HG03139 (cell line): ENCODE measurements around the gene HSPA9.

Experiments
- ATAC-seq: cut with Tn5 transposase; IDR thresholded peaks from one replicate; pipeline ENCODE4 v1.9.1; 2021; ENCODE audit not compliant: unreplicated experiment

HSPA9 gene

DNA sequence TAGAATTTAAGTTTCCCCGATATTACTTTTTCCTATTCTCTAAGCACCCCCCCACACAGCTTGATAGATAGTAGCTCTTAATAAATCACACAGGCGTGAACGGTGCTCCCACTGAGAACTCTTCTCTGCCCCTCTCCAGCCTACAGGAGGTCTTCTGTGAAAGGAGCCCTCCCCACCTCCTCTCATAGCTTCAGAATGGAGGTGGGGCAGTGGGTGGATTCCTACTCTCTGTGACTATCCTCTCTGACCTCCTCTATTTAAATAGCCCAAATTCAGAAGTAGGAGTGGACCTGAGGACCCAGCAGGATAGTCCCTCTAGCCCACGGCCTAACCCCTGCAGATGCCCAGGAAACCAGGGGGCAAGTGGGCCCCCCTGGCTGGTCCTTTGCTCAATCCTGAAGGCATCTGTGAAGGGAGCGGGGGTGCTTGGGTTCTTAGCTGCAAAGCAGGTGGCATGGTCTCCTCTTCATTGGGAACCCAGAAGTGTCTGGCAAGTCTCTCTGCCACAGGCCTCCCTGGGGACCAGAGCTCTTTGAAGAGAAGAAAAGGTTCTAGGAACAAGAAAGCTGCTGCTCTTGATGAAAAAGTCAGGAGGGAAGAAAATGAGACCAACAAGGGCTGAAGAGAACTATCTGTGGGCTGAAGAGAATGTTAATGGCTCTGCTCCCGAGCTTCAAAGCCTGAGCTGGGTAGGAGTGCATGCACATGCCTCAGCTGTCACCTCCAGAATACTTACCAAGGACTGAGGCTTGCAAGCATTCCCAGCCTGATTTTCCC is 21.1 kb upstream of the HSPA9 start:
- no peak for ATAC-seq

DNA sequence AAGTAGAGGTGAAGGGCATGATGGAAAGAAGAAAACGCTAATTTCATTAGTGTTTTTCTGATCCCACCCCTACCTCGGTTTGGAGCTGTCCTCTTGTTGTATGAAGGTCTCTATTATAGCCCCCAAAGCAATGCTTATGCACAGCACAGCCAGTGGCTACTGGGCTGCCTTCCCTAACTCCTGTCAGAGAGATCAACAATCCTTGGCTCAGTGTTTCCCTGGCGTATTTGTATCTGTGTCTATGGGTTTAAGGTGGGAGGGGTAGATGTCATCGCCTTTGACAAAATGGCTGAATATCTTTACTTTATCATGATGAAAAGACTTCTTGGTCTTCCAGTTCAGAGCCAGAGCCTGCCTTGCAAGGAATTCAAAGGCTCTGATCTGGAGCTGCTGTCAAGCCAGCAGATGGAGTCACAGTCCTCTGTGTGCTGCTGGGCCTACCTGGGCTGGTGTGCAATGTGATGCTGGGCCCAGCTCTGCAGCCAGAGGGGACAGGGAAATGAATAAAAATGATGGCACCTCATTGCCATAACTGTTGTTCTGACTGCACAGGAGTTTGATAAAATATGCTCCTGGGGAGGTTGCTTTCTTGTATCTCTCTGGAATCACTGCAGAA is 20.1 kb upstream of the HSPA9 start:
- no peak for ATAC-seq

DNA sequence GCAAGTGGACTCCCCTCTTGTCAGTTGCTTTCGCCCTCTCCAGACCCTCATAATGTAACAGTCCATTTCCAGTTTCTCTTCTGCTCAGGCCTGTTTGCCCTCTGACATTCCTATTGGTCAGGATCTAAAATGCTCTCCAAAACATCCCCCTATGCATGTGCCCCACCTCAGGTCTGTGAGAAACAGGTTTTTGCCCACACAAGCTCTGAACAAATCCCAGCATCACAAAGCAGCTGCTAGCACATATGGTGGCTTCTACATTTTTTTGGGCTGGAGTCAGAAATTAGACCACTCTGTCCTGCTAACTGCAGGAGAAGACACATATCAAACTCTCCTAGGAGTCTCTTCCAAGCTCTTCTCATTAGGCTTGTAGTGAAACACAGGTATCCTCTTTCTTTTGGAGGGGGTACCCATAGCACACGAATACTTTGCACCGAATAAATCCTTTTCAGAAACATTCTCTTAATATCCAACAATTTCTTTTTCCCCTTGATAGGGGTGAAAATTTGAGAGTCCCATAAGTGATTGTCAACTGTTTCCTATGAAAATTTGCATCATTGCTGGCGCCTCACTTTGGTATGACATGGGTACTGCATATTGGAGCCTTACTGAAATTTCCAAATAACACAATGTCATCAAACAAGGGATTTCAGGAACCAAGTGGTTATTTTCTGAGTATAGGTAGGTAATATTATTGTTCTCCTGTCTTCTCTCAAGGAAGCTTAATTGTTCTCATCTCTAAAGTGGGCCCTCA is 19.3 kb upstream of the HSPA9 start:
- ATAC-seq: no peak

DNA sequence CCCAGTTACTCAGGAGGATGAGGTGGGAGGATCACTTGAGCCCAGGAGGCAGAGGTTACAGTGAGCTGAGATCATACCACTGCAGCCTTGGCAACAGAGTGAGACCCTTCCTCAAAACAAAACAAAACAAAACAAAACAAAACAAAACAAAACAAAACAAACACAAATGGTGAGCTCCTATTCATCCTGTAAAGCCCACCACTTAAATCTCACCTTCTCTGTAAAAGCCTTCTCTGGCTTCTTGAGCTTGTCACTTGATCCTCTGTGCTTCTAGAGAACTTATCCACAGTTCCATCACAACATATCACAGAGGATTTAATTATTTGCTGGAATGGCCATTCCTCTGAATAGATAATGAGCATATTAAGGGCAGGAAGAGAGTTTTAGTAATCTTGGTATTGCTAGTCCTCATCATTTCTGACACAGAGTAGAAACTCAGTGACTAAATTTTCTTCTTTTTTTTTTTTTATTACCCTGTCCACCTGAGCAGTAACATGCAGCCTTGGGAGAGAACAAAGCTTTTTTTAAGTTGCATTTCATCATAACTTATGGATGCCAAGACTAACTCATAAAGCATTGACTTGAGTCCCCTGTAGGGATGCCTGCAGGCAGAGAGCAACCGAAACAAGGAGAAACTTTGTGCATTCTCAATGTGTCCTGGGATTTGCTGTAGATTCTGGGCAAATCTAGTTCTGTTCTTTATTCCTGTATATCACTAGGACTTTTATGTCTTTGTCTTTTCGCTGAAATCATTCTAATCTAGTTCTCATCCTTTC is 13.0 kb upstream of the HSPA9 start:
- ATAC-seq: no peak

DNA sequence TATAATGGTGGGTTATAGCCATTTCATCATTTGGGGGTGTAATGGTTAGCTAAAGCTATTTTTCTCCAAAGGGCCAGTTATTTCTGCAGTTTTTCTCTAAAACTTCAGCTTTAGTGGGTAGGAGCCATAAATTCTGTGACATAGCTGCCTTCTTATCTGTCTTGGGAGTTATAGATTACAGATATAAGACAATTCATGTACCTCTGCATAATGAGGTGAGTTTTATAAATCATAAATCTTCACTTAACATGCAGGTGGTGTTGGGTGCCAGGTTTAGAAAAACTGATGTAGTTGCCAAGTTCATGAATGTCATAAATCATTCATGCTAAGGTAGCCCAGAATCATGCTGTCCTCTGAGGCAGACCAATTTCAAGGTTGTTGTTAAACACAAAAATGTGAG is 10.0 kb upstream of the HSPA9 start:
- no peak for ATAC-seq

DNA sequence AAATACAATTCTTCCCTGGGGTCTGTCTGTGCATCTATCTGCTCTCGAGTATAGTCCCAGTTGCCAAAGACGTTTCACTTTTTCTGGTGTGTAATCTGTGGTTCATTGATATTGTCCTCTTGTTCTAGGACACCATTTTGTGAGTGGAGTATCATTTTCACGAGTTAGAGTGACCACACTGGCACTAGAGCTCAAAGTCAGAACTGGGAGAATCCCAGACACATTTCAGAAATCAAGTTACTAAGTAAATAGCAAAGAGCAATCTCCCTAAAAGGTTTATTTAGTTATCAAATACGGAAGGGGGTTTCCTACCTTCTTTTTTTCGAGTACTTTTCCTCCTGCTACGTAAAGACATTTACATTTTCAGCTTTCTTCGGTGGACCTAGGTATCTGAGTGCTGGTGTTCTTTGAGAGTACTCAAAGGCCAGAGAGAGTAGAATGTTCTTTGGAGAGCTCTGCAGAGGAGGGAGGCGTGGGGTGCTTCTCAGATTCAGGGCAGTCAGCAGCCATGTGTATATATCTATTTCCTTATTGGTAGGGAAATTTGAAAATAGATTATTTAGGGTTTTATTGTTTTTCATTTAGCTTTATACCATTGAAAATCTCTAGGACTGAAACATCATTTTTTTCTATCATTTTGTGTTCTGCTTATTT is 8.9 kb upstream of the HSPA9 start:
- no peak for ATAC-seq

DNA sequence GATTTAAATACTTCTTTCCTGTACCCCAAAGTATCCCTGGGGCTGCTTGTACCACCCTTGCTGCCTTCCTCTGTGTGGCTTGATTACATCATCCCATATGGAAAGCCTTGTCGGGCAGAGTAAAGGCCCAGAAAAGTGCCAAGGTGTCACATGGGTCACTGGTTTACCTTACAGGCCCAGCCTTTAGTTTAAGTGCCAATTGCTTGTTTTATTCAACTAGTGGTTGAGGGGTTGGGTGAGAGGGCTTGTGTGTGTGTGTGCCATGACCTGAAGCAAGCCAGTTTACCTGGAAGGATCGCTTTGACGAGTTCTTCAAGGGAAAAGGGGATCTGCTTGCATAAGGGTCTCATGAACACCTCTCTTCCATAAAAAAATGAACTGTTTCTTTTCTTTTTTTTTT is 7.8 kb upstream of the HSPA9 start:
- ATAC-seq: no peak

DNA sequence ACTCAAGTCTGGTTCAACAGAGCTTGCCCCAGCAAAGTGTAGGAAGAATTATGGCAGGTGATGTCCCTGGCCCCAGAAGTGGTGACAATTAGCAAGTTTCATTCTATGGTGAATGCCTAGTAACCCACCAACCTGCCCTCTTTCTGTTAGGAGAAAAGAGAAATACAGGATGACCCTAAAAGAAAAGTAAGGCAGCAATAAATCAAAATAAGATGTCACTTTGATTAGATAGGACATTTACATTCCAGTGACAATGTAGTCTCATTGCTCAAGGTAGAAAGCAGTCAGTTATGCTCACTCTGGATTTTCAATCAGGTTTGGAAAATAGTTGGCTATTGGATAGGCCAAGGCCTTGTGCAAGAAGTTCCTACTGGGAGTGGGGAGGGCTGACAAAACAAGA is 5.6 kb upstream of the HSPA9 start:
- ATAC-seq: no peak

DNA sequence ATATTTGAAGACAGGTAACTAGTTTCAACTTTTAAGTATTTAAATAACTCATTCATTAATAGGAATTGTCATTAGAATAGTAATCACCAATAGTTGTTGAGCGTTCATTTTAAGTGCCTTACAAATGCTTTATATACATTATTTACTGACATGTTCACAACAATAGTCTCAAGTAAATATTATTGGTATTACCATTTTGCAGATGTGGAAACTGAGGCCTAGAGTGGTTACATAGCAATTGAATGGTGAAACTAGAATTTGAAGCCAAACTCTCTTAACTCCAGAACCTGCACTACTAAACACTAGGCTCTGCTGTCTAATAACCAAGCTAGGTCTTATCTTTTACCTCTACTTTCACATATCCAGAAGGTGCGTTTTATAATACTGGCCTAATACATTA is 4.8 kb upstream of the HSPA9 start:
- ATAC-seq: no peak

DNA sequence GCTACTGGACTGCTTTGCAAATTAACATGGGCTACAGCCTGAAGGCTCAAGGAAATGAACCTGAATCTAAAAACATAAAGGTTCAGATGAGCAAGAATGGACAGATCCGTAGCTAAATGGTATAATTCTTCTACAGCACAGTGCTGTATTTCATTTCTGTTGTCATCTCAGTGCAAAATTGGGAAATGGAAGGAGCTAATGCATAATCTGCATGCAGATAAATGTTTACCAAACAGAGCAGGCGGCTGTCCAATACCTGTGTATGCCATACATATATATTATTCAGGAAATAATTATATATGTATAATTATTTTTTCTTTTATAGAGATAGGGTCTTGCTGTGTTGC is 4.3 kb upstream of the HSPA9 start:
- no peak for ATAC-seq

DNA sequence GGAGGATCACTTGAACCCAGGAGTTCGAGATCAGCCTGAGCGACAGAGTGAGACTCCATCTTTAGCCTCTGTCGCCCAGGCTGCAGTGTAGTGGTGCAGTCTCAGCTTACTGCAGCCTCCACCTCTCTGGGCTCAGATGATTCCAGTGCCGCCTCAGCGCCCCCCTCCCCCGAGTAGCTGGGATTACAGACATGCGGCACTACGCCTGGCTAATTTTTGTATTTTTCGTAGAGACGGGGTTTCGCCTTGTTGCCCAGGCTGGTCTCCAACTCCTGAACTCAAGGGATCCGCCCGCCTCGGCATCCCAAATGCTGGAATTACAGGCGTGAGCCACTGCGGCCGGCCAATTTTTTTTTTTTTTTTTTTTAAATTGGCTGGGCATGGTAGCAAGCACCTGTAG is 2.3 kb upstream of the HSPA9 start:
- no peak for ATAC-seq

DNA sequence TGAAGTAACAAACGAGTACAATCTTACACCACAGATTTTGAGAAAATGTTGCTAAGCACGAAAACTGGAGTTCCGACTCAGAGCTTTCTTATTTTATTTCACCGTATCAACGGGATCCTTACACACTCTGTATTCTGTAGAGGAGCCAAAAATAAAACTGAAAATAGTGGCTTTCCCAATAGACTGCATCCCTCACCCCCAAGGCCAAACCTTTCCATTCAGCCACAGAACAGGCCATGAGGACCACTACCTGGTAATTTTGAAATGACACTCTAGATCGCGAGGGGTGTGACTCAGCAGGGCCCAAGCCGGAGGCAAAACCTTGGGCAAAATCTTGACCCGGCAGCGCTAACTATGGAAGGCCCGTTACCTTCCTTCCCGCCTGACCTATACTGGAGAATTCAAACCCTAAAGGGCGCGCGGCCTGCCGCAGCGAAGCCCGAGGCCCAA is 432 bp downstream of the HSPA9 start:
- no peak for ATAC-seq

DNA sequence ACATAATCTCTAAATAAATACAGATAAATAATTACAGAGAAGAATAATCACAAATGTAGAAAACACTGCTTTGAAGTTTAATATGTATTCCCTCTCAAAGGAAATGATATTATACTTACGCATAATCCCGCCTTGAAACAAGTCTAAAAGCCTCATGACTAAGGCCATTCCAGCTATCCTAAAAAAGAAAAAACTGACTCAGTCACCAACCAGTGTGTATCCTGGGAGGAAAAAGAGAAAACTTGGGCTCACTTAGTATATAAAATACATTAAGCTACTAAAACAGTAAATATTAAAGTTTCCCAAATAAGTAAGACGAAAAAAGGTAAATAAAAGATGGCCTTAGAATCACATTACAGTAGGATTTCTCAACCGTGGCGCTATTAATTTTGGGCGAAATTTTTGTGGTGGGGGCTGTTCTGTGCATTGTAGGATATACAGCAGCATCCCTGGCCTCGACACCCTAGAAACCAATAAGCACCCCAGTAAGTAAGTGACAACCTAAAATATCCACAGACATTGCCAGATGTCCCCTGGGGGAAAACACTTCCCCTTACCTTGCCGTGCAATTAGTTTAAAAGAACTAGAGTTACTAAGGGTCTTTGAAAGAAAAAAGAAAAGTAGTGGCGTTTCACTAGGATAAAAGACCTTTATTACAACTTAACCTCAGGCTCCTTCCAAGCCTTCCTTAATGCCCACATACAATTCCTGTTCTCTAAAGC is 1.1 kb downstream of the HSPA9 start:
- ATAC-seq: no peak

DNA sequence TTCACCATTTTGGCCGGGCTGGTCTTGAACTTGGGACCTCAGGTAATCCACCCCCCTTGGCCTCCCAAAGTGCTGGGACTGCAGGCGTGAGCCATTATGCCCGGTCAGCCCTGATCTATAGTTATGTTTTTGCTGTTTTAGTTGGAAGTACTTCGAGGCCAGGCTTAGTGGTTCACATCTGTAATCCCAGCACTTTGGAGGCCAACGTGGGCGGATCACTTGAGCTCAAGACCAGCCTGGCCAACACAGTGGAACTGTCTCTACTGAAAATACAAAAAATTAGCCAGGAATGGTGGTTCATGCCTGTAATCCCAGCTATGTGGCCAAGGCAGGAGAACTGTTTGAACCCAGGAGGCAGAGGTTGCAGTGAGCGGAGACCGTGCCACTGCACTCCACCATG is 2.0 kb downstream of the HSPA9 start:
- no peak for ATAC-seq

DNA sequence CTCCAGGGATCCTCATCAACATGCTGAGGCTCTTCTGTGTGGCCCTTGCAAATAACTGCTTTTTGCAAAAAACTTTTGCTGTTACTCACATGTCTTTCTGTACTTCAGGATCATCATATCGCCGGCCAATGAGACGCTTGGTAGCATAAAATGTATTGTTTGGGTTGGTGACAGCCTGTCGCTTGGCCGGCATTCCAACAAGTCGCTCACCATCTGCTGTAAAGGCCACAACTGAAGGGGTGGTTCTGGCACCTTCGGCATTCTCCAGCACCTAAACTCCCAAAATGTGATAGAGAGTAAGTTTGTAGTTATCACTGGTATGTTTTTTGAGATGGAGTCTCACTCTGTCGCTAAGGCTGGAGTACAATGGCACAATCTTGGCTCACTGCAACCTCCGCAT is 4.3 kb downstream of the HSPA9 start:
- no peak for ATAC-seq

DNA sequence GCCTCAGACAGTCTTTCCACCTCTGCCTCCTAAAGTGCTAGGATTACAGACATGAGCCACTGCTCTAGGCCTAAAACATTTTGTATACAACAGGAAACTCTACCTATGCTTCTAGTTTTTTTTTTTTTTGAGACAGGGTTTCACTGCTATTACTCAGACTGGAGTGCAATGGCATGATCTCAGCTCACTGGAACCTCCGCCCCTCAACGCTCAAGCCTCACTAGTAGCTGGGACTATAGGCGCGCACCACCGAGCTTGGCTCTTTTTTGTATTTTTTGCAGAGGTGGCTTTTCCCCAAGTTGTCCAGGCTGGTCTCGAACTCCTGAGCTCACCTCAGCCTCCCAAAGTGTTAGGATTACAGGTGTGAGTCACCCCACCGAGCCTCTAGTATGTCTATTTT is 5.4 kb downstream of the HSPA9 start:
- ATAC-seq: no peak

DNA sequence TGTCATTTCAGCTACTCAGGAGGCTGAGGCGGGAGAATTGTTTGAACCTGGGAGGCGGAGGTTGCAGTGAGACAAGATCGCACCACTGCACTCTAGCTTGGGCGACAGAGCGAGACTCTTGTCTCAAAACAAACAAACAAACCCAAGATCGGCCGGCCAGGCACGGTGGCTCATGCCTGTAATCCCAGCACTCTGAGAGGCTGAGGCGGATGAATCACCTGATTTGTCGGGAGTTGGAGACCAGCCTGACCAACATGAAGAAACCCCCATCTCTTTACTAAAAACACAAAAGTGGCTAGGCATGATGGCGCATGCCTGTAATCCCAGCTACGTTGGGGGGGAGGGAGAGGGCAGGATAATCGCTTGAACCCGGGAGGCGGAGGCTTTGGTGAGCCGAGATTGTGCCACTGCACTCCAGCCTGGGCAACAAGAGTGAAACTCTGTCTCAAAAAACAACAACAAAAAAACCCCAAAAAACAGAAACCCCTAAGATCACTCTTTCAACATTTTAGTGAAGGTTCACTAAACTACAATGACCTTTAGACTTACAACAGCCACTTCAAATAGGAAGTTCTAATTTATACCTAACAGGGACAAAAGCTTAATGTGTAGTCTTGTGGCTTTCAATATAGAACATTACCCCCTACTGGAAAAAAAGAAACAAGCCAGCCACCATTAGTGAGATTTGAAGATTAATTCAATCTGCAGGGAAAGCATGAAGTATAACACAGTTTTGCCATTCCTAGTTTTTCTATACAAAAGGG is 7.0 kb downstream of the HSPA9 start:
- no peak for ATAC-seq

DNA sequence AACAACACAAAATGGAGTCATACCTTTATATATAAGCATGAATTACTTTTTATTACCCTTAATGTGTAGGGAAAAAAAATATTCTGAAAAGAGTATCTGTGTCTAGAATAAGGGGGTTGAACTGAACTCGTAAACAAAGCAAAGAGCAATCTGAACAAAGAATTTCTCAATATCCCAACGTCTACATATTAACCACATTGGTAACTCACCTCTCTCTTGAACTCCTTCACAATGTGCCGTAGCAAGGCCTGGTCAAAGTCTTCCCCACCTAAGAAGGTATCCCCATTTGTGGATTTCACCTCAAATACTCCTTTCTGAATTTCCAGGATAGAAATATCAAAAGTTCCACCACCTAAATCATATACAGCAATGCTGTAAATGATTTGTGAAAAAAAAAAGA is 8.4 kb downstream of the HSPA9 start:
- ATAC-seq: no peak

DNA sequence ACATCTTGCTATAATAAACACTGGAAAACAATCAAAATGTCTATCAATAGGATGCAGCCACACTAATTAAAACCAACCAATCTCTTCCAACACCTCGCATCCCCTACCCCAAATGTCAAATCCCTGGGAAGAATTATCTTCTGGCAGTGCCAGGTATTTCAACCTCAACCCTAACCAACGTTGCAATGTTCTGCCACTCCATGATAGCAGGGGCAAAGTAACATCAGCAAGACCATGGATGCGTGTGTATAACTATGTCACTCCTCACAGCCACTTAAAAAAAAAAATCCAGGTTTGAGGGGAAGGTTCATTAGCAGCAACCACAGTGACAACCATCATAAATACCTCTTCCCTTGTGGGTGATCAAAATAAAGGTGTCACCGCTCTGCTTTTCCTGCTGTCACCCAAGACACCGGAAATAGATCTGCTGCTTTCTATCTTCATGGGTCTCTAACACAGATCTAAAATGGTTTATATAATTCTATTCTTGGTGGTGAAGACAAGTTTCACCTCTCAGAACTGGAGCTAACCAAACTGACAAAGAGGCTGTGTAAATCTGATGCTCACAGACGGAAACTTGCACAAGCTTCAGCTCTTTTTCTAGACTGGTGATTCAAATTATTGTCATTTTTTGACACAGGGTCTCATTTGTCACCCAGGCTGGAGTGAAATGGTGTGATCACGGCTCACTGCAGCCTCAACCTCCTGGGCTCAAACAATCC is 9.9 kb downstream of the HSPA9 start:
- ATAC-seq: no peak
